Breast epithelium (tissue), 3 donors: ENCODE results near the gene GPR31.
"Not testable (repeated sequence)": the region's sequence is repeated elsewhere in the genome, so short reads cannot be mapped to it uniquely, and the experiment has no call there.

ENCODE experiments used
- POLR2AphosphoS5 ChIP-seq, 3 donors: sonication (generic); formaldehyde crosslinking; IDR thresholded peaks; one replicate each; pipeline ENCODE4 v1.6.1; 2017; ENCODE audit warnings: antibody characterized with exemption in 3 of 3
- TF ChIP-seq, protein P1 (sequence below), 3 donors: fragments of 450-650 bp; IDR thresholded peaks; one replicate each; pipeline ENCODE4 v1.5.1; 2016 to 2017; ENCODE audit warnings: antibody characterized with exemption in 3 of 3, mild to moderate bottlenecking in 3 of 3, moderate library complexity in 3 of 3

DNA sequence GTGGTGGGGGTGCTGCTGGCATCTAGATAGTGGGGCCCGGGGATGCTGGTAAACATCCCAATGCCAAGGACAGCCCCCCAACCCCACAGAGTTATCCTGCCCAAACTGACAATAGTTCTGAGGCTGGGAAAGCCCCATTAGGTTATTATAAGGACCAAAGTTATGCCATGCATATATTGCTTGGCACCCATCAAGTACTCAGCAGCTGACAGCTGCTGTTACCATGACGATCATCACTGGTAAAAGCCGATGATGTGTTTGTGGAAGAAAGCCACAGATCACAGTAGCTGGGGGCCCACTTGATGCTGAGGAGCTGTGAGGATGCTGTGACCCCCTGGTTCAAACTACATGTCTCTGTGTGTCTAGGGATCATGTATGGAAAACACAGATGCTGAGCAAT is 27.3 kb upstream of the GPR31 start:
- TF ChIP-seq, protein P1, sequence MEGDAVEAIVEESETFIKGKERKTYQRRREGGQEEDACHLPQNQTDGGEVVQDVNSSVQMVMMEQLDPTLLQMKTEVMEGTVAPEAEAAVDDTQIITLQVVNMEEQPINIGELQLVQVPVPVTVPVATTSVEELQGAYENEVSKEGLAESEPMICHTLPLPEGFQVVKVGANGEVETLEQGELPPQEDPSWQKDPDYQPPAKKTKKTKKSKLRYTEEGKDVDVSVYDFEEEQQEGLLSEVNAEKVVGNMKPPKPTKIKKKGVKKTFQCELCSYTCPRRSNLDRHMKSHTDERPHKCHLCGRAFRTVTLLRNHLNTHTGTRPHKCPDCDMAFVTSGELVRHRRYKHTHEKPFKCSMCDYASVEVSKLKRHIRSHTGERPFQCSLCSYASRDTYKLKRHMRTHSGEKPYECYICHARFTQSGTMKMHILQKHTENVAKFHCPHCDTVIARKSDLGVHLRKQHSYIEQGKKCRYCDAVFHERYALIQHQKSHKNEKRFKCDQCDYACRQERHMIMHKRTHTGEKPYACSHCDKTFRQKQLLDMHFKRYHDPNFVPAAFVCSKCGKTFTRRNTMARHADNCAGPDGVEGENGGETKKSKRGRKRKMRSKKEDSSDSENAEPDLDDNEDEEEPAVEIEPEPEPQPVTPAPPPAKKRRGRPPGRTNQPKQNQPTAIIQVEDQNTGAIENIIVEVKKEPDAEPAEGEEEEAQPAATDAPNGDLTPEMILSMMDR (IDR thresholded peaks at IDR 0.05), result not testable (repeated sequence)
- not testable (repeated sequence) for TF ChIP-seq POLR2AphosphoS5 (IDR thresholded peaks at IDR 0.05)
